ENCODE measurements around the gene DNAH8.
"Not testable (repeated sequence)": the region's sequence is repeated elsewhere in the genome, so short reads cannot be mapped to it uniquely, and the experiment has no call there.

The DNAH8 gene

DNA sequence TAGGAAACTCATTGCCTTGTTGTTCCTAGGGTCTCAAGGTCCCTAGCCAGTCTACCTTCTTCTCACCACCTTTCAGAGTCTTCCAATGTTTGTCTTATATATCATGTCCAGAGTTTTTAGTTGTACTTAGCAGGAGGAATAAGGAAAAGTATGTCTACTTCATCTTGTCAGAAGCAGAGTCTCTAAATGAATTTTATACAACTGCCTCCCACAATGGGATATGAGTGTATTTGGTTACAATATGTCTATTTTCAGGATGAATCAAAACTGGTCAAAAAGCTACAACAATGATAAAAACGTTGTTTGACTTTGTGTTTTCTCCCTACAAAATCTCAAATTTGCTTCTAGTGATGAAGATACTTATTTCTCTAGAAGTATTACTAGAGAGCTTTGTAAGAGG lies 19.2 kb upstream of the DNAH8 start:
- no peak overlapping the region for H3K4me3 Mint-ChIP-seq
- H3K36me3 Mint-ChIP-seq (ENCODE audit: low read depth), result peaks cover 80% of the 10 kb centered on the region
- H3K4me1 Mint-ChIP-seq, result no peaks in the 10 kb centered on the region
- no peak overlapping the region for H3K27ac Mint-ChIP-seq
- TF ChIP-seq, protein P1, sequence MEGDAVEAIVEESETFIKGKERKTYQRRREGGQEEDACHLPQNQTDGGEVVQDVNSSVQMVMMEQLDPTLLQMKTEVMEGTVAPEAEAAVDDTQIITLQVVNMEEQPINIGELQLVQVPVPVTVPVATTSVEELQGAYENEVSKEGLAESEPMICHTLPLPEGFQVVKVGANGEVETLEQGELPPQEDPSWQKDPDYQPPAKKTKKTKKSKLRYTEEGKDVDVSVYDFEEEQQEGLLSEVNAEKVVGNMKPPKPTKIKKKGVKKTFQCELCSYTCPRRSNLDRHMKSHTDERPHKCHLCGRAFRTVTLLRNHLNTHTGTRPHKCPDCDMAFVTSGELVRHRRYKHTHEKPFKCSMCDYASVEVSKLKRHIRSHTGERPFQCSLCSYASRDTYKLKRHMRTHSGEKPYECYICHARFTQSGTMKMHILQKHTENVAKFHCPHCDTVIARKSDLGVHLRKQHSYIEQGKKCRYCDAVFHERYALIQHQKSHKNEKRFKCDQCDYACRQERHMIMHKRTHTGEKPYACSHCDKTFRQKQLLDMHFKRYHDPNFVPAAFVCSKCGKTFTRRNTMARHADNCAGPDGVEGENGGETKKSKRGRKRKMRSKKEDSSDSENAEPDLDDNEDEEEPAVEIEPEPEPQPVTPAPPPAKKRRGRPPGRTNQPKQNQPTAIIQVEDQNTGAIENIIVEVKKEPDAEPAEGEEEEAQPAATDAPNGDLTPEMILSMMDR (IDR thresholded peaks at IDR 0.05; ENCODE audit: unreplicated experiment in 3 of 3), result no peak
- no peaks in the 10 kb centered on the region for H3K27me3 Mint-ChIP-seq (ENCODE audit: low read depth)
- H3K9me3 Mint-ChIP-seq, result peaks cover 29% of the 10 kb centered on the region

DNA sequence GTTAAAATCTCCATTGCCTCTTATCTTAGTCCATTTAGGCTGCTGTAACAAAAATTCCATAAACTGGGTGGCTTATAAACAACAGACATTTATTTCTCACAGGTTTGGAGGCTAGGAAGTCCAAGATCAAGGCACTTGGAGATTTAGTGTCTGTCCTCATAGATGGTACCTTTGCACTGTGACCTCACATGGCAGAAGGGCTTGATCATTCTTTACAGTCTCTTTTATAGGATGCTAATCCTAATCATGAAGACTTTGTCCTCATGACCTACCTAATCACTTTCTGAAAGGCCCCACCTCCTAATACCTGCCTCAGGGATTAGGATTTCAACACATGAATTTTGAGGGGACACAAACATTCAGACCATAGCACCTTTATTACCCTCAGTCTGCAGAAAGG lies 18.8 kb upstream of the DNAH8 start:
- TF ChIP-seq, protein P1 (IDR thresholded peaks at IDR 0.05; ENCODE audit: unreplicated experiment in 3 of 3), result no peak
- Mint-ChIP-seq H3K36me3 (ENCODE audit: low read depth) (peaks cover 84% of the 10 kb centered on the region), H3K4me1 (no peaks in the 10 kb centered on the region), H3K4me3 (no peak overlapping the region), H3K27me3 (ENCODE audit: low read depth) (no peaks in the 10 kb centered on the region), H3K27ac (no peak overlapping the region), H3K9me3 (peaks cover 33% of the 10 kb centered on the region)

DNA sequence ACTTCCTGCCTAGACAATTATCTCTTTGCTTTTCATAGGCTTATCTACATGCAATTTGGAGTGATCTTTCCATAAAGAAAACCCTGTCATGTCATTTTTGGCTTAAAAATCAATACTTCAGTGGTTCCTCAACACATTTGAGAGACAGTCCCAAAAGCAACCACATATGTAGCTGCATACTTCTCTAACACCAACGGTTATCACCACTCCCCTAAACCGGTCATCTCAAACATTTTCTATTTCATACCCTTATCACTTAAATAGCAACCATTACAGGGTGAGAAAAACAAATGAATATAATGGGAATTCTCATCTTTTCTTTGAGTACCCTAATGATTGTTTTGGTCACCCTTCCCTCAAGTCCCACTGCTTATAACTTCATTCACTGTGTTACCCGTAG lies 17.3 kb upstream of the DNAH8 start:
- Mint-ChIP-seq H3K36me3 (ENCODE audit: low read depth) (peaks cover 93% of the 10 kb centered on the region), H3K27me3 (ENCODE audit: low read depth) (no peaks in the 10 kb centered on the region), H3K4me1 (peaks cover 10% of the 10 kb centered on the region), H3K27ac (no peak overlapping the region), H3K9me3 (peaks cover 39% of the 10 kb centered on the region), H3K4me3 (no peak overlapping the region)
- TF ChIP-seq, protein P1 (IDR thresholded peaks at IDR 0.05; ENCODE audit: unreplicated experiment in 3 of 3), result no peak

DNA sequence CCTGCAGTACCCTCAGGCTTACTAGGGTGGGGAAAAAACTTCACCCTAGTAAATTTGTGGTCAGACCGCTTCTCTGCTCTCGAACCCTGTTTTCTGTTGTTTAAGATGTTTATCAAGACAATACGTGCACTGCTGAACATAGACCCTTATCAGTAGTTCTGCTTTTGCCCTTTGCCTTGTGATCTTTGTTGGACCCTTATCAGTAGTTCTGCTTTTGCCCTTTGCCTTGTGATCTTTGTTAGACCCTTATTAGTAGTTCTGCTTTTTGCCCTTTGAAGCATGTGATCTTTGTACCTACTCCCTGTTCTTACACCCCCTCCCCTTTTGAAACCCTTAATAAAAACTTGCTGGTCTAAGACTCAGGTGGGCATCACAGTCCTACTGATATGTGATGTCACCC lies 15.4 kb upstream of the DNAH8 start:
- not testable (repeated sequence) for H3K27ac Mint-ChIP-seq; H3K4me3 Mint-ChIP-seq; H3K27me3 Mint-ChIP-seq (ENCODE audit: low read depth)
- peaks cover 39% of the 10 kb centered on the region for H3K9me3 Mint-ChIP-seq
- H3K4me1 Mint-ChIP-seq, result peaks cover 23% of the 10 kb centered on the region
- H3K36me3 Mint-ChIP-seq (ENCODE audit: low read depth), result peaks cover 77% of the 10 kb centered on the region

DNA sequence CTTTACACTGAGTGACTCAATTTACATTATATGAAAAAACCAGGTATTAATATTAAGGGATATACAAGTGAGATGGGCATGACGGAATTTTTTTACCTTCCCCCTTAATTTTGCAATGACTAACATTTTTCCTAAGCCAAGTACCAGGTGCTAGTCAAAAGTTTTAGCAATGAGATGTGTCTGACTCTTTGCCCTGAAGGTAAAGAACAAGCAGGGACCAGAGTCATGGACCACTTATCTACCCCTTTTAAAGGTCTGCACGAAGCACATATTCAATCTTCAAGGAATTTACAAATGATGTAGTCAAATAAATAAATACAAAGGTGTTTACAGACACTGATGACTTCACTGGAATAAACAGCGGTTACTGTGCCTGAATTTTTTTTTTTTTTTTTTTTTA lies 13.6 kb upstream of the DNAH8 start:
- Mint-ChIP-seq H3K4me3 (peak overlapping the region; percentile 63 to 95 (median 94)), H3K9me3 (peaks cover 37% of the 10 kb centered on the region), H3K27ac (no peak overlapping the region), H3K27me3 (ENCODE audit: low read depth) (no peaks in the 10 kb centered on the region), H3K36me3 (ENCODE audit: low read depth) (peaks cover 59% of the 10 kb centered on the region), H3K4me1 (peaks cover 23% of the 10 kb centered on the region)
- TF ChIP-seq, protein P1 (IDR thresholded peaks at IDR 0.05; ENCODE audit: unreplicated experiment in 3 of 3), result no peak

DNA sequence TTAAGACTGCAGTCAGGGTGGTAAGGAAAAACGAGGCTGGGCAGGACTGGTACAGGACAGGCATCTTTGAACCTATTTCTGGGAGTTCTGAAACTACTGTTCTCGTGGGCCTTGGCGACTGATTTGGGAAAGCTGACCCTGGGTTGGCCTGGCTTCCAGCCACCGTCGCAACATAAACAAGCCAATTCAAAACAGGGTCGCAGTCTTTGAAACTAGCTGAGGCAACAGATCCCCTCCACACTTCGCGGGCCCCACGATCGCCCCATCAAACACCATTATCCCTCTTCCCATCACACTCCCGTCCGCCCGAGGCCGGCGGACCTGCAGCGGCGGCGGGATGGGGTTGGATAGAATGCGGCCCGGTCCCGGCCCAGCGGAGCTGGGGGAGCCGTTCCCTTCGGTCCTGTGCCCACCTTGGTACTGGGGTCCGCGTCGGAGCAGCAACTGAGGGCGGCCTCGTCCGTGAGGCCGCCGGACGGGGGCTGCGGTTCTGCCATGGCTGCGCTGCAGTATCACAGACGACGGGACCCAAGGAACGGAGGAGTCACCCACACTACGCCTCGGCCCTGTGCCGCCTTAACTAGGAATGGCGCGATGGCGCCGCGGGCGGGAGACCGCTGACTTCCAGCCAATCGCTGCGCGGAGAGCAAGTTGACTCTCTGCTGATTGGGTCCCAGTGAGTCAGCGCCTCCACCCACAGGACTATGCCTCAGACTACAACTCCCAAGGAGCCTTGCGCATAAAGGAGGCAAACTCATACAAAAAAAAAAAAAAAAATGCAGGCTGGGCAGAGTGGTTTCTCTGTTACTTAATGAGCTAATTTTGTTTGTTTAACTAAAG lies 12.3 kb upstream of the DNAH8 start, which contains the start of gene GLO1:
Gene GLO1, minus strand, starts transcription at position 588 of the 840 bp plus-strand sequence. Its CDS starts 91 bp downstream, at position 497.
- Mint-ChIP-seq H3K9me3 (peaks cover 35% of the 10 kb centered on the region), H3K27me3 (ENCODE audit: low read depth) (no peaks in the 10 kb centered on the region), H3K4me3 (peak within 1 kb of the TSS; percentile 94 to 97 (median 95))

More for the DNA sequence above, 12.3 kb upstream of the DNAH8 start, which contains the start of gene GLO1:
- peaks cover 23% of the 10 kb centered on the region for H3K4me1 Mint-ChIP-seq
- H3K27ac Mint-ChIP-seq, result peak within 1 kb of the TSS; percentile 95 to 96 (median 96)
- peaks cover 48% of the 10 kb centered on the region for H3K36me3 Mint-ChIP-seq (ENCODE audit: low read depth)
- TF ChIP-seq, protein P1 (IDR thresholded peaks at IDR 0.05; ENCODE audit: unreplicated experiment in 3 of 3), result no peak
